NCI-H2227 (cell line): ENCODE data around the gene SLAMF6.
"Not testable (repeated sequence)": the region's sequence is repeated elsewhere in the genome, so short reads cannot be mapped to it uniquely, and the experiment has no call there.

Experiments
- DNase-seq: peaks from one replicate; lab custom pipeline; 2025; ENCODE audit not compliant: unreplicated experiment; lab: John Stamatoyannopoulos, UW

The SLAMF6 gene

GRCh38 chr1:160542303-160542945 is 19.4 kb upstream of the SLAMF6 start:
- DNase-seq: no peak

DNA sequence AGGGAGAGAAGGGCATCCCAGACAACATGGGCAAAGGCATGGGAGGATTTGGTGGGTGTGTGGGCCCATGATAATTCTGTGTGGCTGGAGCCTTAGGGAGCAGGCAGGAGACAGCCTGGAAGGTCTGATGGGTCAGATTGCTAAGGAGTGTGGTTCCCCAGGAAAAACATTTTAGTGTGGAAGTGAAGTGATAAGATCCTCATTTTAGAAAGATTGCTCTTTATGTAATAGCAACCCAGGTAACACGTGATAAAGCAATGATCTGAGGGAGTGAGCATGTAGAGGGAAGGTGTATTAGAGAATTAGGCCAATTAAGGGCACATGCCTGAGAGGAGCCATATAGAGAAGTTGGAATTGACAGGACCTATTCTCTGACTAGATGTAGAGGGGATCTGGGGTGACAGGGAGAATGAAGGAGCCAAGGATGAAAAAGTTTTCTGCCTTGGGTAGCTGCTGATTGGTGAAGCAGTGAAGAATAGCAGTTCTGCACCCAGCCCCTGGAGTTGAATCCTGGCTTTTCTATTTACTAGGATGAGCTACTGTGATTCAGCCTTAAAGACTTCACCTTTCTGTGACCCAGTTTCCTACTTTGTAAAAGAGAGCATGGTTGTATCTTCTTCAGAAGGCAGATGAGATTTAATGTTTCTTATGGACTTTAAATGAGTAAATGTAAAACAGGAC is 18.7 kb upstream of the SLAMF6 start:
- no peak for DNase-seq

GRCh38 chr1:160540859-160541233 is 17.8 kb upstream of the SLAMF6 start:
- no peak for DNase-seq

GRCh38 chr1:160539990-160540858 is 17.2 kb upstream of the SLAMF6 start:
- no peak for DNase-seq

GRCh38 chr1:160539684-160539989 is 16.6 kb upstream of the SLAMF6 start:
- no peak for DNase-seq

DNA sequence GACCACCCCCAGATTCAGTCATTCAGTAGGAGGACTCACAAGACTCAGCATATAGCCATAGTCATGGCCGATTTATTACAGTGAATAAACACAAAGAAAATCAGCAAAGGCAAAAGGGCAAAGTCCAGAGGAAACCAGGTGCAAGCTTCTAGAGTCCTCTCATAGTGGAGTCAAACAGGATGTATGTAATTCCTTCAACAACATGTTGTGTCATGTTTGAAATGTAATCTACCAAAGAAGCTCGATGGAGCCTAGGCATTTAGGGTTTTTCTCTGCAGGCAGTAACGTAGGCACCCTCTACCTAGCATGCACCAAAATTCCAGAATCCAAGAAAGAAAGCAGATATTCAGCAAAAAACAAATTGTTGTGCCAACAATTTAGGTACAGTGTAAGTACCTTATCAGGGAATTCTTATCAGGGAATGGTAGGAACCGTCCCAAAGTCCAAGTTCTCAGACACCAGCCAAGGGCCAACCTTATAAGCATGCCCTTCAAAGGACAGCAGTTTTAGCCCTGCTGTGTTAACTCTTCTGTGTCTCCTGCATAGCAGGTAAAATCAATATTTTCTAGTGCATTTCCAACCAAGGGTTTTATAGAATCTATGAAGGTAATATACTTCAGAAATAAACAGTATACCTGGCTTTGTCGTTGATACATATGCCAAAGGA is 16.1 kb upstream of the SLAMF6 start:
- DNase-seq: no peak

GRCh38 chr1:160537714-160538665 is 14.9 kb upstream of the SLAMF6 start:
- DNase-seq: no peak

GRCh38 chr1:160534823-160535605 is 12.0 kb upstream of the SLAMF6 start:
- DNase-seq: no peak

DNA sequence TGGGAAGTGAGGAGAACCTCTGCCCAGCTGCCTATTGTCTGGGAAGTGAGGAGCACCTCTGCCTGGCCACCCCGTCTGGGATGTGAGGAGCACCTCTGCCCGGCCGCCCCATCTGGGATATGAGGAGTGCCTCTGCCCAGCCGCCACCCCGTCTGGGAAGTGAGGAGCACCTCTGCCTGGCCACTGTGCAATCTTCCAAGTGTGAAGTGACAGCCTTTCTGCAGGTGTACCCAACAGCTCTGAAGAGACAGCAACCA is 9.4 kb upstream of the SLAMF6 start:
- not testable (repeated sequence) for DNase-seq

GRCh38 chr1:160531809-160532556 is 8.9 kb upstream of the SLAMF6 start:
- not testable (repeated sequence) for DNase-seq

DNA sequence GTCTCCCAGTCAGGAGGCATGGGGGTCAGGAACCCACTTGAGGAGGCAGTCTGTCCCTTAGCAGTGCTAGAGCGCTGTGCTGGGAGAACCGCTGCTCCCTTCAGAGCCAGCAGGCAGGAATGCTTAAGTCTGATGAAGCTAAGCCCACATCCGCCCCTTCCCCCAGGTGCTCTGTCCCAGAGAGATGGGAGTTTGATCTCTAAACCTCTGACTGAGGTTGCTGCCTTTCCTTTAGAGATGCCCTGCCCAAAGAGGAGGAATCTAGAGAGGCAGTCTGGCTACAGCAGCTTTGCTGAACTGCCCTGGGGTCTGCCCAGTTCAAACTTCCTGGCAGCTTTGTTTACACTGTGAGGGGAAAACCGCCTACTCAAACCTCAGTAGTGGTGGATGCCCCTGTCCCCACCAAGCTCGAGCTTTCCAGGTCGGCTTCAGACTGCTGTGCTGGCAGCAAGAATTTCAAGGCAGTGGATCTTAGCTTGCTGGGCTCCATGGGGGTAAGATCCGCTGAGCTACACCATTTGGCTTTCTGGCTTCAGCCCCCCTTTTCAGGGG is 6.4 kb upstream of the SLAMF6 start:
- DNase-seq: not testable (repeated sequence)

DNA sequence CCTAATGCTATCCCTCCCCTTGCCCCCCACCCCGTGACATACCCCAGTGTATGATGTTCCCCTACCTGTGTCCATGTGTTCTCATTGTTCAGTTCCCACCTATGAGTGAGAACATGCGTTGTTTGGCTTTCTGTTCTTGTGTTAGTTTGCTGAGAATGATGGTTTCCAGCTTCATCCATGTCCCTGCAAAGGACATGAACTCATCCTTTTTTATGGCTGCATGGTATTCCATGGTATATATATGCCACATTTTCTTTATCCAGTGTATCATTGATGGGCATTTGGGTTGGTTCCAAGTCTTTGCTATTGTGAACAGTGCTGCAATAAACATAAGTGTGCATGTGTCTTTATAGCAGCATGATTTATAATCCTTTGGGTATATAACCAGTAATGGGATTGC is 734 bp upstream of the SLAMF6 start:
- not testable (repeated sequence) for DNase-seq

- no peak for DNase-seq
Measured at GRCh38 chr1:160522136-160522535, 919 bp downstream of the SLAMF6 start.

- DNase-seq: no peak
Measured at GRCh38 chr1:160521554-160521953, 1.5 kb downstream of the SLAMF6 start.

- no peak for DNase-seq
Measured at GRCh38 chr1:160520999-160521398, 2.1 kb downstream of the SLAMF6 start.

GRCh38 chr1:160520582-160520981 is 2.5 kb downstream of the SLAMF6 start:
- no peak for DNase-seq

DNA sequence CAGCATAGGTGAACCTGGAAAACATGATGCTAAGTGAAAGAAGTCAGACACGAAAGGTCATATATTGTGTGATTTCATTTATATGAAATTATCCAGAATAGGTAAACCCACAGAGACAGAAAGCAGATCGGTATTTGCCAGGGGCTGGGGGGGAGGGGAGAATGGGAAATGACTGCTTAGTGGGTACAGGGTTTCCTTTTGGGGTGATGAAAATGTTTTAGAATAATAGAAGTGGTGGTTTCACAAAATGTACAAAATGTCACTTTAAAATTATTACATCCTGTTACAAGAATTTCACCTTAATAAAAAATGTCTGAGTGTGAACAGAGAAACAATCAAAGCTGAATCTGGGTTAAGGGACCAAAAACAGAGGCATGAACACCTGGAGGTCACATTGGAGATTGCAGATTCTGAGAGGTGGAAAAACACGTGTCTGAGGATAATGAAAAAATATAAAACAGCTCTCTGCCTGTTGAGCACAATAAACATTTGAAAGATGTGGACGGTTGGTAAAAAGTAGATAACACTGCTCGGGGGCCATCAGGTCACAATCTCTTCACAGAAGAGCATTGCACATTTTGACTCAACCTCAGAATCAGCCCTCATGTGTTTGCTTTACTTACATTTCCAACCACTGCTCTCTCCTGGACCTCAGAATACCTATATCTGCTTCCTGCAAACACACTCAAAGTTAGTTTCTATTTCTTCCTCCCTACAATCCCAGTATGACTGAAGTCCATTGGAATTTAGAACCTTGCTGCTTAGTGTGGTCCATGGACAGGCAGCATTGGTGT is 3.2 kb downstream of the SLAMF6 start:
- no peak for DNase-seq

GRCh38 chr1:160517519-160517918 is 5.5 kb downstream of the SLAMF6 start:
- DNase-seq: not testable (repeated sequence)
